ENCODE results near the gene GZMB. TPM values are rescaled to one million over a fixed set of nuclear protein-coding genes. Genes with fewer than 3 reads are reported as not detected.
A peak's percentile ranks its signal among the peaks of the same experiment; 100 is the strongest.

Gene GZMB
- total and polyA plus RNA-seq, 2 of the 13 experiments (the other 11 are each of a cell fraction or from before 2014, with no cell fraction given): 0.12 TPM; not detected in 1

- no peak for TF ChIP-seq MAFG (CRISPR knock-in tag; IDR thresholded peaks at IDR 0.05)
Observed at GRCh38 chr14:24679248-24679961, 45.4 kb upstream of the GZMB start (continued).

GRCh38 chr14:24678801-24679247 lies 44.8 kb upstream of the GZMB start:
- peak overlapping the region; percentile 33 for H2AFZ ChIP-seq (ENCODE audit: low read length)
- FAIRE-seq (peak; percentile 96), ATAC-seq (peak; percentile 100), DNase-seq (ENCODE audit: low spot score) (peak; percentile 98)
- H3K36me3 ChIP-seq (replicated peaks in 1 of 2; ENCODE audit: control insufficient read depth in 1 of 2, insufficient read depth in 2 of 2, low read length in 2 of 2): no peaks in the 10 kb centered on the region
- no peaks in the 10 kb centered on the region for H4K20me1 ChIP-seq (ENCODE audit: insufficient read depth, low read length)
- CTCF ChIA-PET (ENCODE audit: low intra/inter-chr PET ratio, low total read pairs): interaction anchor here (0.7 to 2.2 kb wide), 6 partner anchors 10 to 723 kb away, joined by 3 to 40 read pairs (median 7); no protein-coding TSS in a partner anchor
- peak overlapping the region; percentile 81 for H3K4me2 ChIP-seq (ENCODE audit: low read depth, low read length)
- POLR2A ChIA-PET: no interaction called here
- in situ Hi-C loops (cut with HindIII; ENCODE audit: extremely low pct_ligation_motif_present, low pct_unique_long_range_greater_than_20kb) (loop anchor here (5.0 kb wide), 1 partner anchor 197 kb away; no protein-coding TSS in a partner anchor), intact Hi-C loops (cut with micrococcal nuclease; ENCODE audit: unreplicated experiment) (loop anchor here (1.0 kb wide), 2 partner anchors 198 to 472 kb away; no protein-coding TSS in a partner anchor)
- no peaks in the 10 kb centered on the region for H3K79me2 ChIP-seq (ENCODE audit: insufficient read depth, low read length)
- no peaks in the 10 kb centered on the region for H3K9me3 ChIP-seq (ENCODE audit: low read length)
- H3K9ac ChIP-seq (ENCODE audit: insufficient read depth, low read depth, low read length): peak overlapping the region; percentile 17; the same call in 1 of the 2 replicates
- peak overlapping the region; percentile 2 to 55 (median 36) for H3K4me3 ChIP-seq (replicated peaks in 1 of 3; ENCODE audit: insufficient read depth in 1 of 3, low read depth in 2 of 3, low read length in 3 of 3)
- H3K4me1 ChIP-seq (ENCODE audit: insufficient read depth, low read length): peaks cover 6% of the 10 kb centered on the region
- no TSS peak for BruUV-seq (replicated peaks)
- H3K27me3 ChIP-seq (ENCODE audit: control insufficient read depth in 1 of 2, insufficient read depth in 2 of 2, low read length in 2 of 2): peaks cover 0 to 9% of the 10 kb centered on the region in 2 experiments
- H3K27ac ChIP-seq (ENCODE audit: extremely low read length, insufficient read depth, low read length): no peak overlapping the region
- WGBS (ENCODE audit: low lambda C conversion rate): 2% methylated on average over 11 of the region's 11 CpGs
- TF ChIP-seq ZFX (CRISPR knock-in tag; IDR thresholded peaks at IDR 0.05; ENCODE audit: low read depth): peak; percentile 31; the same call in 1 of the 2 replicates
- TF ChIP-seq ZNF780A (CRISPR knock-in tag; IDR thresholded peaks at IDR 0.05): no peak
- no peak for TF ChIP-seq ESRRA (CRISPR knock-in tag; IDR thresholded peaks at IDR 0.05; ENCODE audit: low read depth)
- TF ChIP-seq ZNF232 (CRISPR knock-in tag; IDR thresholded peaks at IDR 0.05; ENCODE audit: borderline replicate concordance): peak; percentile 38; the same call in 1 of the 2 replicates
- TF ChIP-seq TBX2 (CRISPR knock-in tag; IDR thresholded peaks at IDR 0.05; ENCODE audit: borderline replicate concordance): peak; percentile 24; the same call in 1 of the 2 replicates
- no peak for TF ChIP-seq ZNF33A (CRISPR knock-in tag; IDR thresholded peaks at IDR 0.05; ENCODE audit: borderline replicate concordance)
- 0 out of 2 replicates have a peak, but pooled peaks have one; percentile 23 for TF ChIP-seq HNF4A (CRISPR knock-in tag; IDR thresholded peaks at IDR 0.05)
- no peak; the same call in 1 of the 2 replicates for TF ChIP-seq JUNB (CRISPR knock-in tag; IDR thresholded peaks at IDR 0.05; ENCODE audit: borderline replicate concordance)
- TF ChIP-seq GRHL1 (CRISPR knock-in tag; conservative IDR thresholded peaks at IDR 0.05): no peak
- 0 out of 2 replicates have a peak, but pooled peaks have one; percentile 57 for TF ChIP-seq MYPOP (CRISPR knock-in tag; IDR thresholded peaks at IDR 0.05)
- peak; percentile 67 for TF ChIP-seq SALL1 (CRISPR knock-in tag; IDR thresholded peaks at IDR 0.05)
- TF ChIP-seq STAT5B (CRISPR knock-in tag; IDR thresholded peaks at IDR 0.05): no peak
- TF ChIP-seq SOX13 (IDR thresholded peaks at IDR 0.05): no peak
- peak in 1 of 2 experiments; percentile 44; a peak in 1 of 4 replicates for TF ChIP-seq SOX13 (CRISPR knock-in tag; conservative IDR thresholded peaks at IDR 0.05 in 1 of 2, IDR thresholded peaks at IDR 0.05 in 1 of 2)
- TF ChIP-seq RAD21 (CRISPR knock-in tag; IDR thresholded peaks at IDR 0.05): no peak; the same call in 1 of the 2 replicates
- TF ChIP-seq RCOR2 (CRISPR knock-in tag; IDR thresholded peaks at IDR 0.05): no peak
- peak; percentile 86; the same call in 1 of the 2 replicates for TF ChIP-seq ZNF598 (CRISPR knock-in tag; IDR thresholded peaks at IDR 0.05; ENCODE audit: borderline replicate concordance)
- TF ChIP-seq CCAR2 (optimal IDR thresholded peaks at IDR 0.05; ENCODE audit: low read depth, low read length): peak; percentile 78
- TF ChIP-seq SP140L (CRISPR knock-in tag; IDR thresholded peaks at IDR 0.05; ENCODE audit: borderline replicate concordance): peak; percentile 91; the same call in 1 of the 2 replicates
